Gastroesophageal sphincter (tissue), 3 donors: Measurements from ENCODE around the gene RANBP17.

Source experiments
- CTCF ChIP-seq, 4 experiments: fragments of 200-600 bp in 2 of 4; fragments of 450-650 bp in 2 of 4; sonication (generic) in 1 of 4; IDR thresholded peaks; one replicate each; pipeline ENCODE4 v1.5.1; 2017 to 2019; ENCODE audit warnings: antibody characterized with exemption in 4 of 4, mild to moderate bottlenecking in 2 of 4, moderate library complexity in 2 of 4
- EP300 ChIP-seq: sonication (generic); formaldehyde crosslinking; IDR thresholded peaks from one replicate; pipeline ENCODE4 v1.6.1; 2017; ENCODE audit warnings: antibody characterized with exemption, mild to moderate bottlenecking
- POLR2A ChIP-seq, 2 donors: fragments of 450-650 bp; IDR thresholded peaks; one replicate each; pipeline ENCODE4 v1.6.1; 2017; ENCODE audit warnings: antibody characterized with exemption in 2 of 2, mild to moderate bottlenecking in 2 of 2, moderate library complexity in 1 of 2
- POLR2AphosphoS5 ChIP-seq: sonication (generic); formaldehyde crosslinking; IDR thresholded peaks from one replicate; pipeline ENCODE4 v1.6.1; 2017; ENCODE audit warnings: antibody characterized with exemption

GRCh38 chr5:170860415-170860814, 1.4 kb upstream of the RANBP17 start:
- TF ChIP-seq EP300 (no peak), CTCF (IDR thresholded peaks at IDR 0.05) (no peak), POLR2AphosphoS5 (no peak), POLR2A (IDR thresholded peaks at IDR 0.05) (no peak)
